HG03103 (cell line): ENCODE results near the gene ST6GALNAC3.
"Not testable (repeated sequence)": the region's sequence is repeated elsewhere in the genome, so short reads cannot be mapped to it uniquely, and the experiment has no call there.

Source experiments
- ATAC-seq: cut with Tn5 transposase; IDR thresholded peaks from one replicate; pipeline ENCODE4 v1.9.1; 2021; ENCODE audit warnings: low read depth; ENCODE audit not compliant: unreplicated experiment

Gene ST6GALNAC3

DNA sequence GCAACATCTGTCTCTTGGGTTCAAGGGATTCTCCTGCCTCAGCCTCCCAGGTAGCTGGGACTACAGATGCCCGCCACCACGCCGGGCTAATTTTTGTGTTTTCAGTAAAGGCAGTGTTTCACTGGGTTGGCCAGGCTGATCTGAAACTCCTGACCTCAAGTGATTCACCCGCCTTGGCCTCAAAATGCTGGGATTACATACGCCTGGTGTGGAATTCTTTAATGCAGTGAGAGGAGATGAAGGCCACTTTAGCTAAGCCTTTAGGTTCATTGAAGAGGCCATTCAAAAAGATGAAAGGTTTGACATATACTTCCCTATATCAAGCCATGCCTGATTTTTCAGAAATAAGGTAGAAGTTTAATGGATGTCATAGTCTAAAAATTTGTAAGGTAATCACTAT, 162.7 kb downstream of the ST6GALNAC3 start:
- ATAC-seq = no peak

DNA sequence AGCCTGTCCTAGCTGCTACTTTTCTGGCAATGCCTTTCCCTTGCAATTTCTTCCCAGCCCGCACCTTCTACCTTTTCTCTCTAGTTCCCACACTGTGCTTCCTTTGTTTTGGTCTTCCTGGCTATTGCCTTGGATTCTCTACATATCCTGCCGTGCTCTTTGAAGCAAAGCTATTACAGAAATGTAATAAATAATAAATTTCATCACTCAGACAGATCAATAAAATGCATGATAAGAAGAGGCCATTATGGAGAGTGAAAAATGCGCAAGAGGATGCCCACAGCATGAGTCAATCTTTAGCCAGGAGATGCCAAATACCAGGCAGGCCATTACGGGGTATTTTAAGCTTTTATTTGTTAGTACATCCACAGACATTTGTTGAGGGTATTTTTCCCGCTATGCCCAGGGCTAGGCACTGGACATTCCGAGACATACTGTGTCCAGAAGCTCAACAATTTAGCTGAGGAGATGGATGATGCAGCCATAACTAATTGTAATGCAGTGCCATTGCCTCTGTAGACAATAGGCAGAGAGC, 163.6 kb downstream of the ST6GALNAC3 start:
- ATAC-seq = no peak

DNA sequence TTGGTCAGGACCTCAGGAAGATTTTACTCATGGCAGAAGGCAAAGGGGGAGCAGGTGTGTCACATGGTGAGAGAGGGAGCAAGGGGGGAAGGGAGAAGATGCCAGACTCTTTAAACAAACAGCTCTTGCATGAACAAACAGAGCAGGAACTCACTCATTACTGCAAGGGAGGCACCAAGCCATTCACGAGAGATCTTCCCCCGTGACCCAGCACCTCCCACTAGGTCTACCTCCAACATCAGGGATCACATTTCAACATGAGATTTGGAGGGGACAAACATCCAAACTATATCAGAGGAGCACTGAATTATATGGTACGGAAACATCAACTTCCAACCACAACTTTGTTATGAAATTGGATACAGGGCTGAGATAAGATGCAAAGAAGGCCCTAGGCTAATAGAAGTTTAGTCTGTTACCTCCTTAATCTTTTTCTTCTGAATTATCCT, 164.9 kb downstream of the ST6GALNAC3 start:
- ATAC-seq = no peak

DNA sequence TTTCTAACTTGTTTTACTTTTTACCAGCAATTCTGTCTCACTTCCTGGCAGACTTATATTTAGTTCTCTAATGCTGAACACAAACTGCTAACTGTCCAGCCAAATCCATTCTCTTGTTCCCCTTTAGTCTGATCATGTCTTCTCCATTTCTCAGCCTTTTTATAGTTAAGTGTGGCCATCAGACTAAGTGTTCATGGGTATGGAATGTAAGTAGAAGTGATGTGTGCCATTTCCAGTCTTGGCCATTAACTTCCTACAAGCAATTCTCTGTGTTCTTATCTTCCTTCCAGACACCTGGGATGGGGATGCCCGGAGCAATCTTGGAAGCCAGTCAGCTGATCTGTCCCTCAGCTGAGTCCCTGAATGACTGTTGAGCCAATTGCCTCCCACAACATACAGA, 165.8 kb downstream of the ST6GALNAC3 start:
- ATAC-seq = no peak

DNA sequence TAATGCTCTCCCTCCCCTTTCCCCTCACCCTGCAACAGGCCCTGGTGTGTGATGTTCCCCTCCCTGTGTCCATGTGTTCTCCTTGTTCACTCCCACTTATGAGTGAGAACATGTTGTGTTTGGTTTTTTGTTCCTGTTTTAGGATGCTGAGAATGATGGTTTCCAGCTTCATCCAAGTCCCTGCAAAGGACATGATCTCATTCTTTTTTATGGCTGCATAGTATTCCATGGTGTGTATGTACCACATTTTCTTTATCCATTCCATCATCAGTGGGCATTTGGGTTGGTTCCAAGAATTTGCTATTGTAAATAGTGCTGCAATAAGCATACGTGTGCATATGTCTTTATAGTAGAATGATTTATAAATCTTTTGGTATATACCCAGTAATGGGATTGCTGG, 168.0 kb downstream of the ST6GALNAC3 start:
- ATAC-seq = not testable (repeated sequence)

DNA sequence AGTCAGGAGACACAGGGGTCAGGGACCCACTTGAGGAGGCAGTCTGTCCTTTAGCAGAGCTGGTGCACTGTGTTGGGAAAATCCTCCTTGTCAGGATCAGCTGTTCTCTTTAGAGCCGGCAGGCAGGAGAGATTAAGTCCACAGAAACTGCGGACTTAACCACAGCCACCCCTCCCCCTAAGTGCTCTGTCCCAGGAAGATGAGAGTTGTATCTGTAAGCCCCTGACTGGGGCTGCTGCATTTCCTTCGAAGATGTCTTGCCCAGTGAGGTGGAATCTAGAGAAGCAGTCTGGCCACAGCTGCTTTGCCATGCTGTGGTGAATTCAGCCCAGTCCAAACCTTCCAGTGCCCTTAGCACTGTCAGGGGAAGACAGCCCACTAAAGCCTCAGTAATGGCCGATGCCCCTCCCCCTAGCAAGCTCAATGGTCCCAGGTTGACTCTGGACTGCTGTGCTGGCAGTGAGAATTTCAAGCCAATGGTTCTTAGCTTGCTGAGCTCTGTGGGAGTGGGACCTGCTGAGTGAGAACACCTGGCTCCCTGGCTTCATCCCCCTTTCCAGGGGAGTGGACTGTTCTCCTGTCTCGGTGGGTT, 172.8 kb downstream of the ST6GALNAC3 start:
- no peak for ATAC-seq

DNA sequence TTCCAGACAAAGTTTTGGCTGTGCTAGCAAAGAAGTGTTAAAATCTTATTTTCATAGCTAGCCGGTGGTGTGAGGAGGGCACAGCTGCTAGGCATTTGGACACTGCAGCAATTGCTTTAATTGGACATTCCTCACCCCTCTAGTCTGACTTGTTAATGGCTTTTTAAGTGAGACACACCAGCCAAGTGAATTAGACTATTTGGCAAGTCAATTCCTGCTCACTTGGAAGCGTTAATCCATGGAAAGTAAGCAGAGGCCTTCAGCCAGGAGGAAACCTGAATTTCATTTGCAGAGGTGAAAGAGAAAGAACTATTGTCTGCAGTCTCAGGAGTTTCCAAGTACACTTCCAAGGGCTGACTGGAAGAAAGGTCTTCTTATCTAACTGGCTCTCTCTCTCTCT, 175.7 kb downstream of the ST6GALNAC3 start:
- ATAC-seq = no peak

DNA sequence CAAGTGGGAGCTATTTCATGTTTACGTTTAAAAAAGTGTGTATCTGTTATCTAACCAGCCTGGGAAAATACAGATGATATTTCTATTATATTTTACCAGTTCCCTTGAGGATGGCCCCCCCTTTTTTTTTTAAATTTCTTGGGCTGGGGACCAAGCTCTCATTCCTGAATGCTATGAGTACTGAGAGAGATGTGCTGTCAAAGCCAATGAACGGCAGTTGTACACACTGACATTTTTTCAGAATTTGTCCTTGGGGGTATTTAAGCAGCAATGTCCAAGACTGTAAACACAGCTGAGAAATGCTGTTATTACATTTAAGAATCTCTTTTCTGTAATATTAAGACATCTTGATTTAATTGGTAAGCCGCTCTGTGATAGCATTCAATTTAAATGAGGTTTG, 177.9 kb downstream of the ST6GALNAC3 start:
- no peak for ATAC-seq

DNA sequence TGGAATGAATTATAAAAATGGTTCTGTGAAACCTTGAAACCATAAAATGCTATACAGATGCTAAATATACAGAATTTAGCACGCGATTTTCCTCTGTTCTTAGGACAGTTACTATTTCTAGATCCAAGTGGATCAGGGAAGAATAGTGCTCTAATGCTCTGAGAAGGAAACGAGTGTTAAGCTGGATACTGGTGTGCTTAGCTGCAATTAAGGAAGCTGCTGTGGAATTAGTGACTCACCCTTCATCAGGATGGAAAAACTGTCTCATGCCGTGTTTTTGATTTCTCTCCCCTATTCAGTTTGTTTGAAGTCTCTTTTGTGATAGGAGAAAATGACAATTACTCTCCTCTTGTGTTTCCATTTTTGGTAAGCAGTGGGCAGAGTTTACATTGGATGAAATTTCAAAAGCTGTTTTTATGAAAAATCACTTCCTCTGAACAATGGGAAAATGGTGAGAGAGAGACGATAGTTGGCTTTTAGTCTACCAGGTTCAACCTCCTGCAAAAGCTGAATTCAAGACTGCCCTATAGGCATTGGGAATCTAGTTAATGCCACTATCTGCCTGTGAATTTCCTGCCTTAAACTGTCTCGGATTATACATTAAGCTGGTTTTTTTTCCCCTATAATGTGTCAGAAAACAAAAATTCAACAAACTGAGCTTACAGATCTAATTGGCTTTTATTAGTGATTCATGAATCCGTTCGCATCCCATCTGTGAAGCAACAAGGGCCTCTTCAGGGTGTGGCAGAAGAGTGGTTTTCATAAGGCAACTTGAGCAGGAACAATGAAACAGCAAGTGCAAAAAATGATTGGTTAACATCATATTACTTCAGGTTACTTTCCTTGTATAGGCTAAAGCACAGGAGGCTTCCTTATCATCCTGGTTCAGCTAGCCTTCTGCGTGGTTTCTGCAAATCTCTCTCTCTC, 179.8 kb downstream of the ST6GALNAC3 start:
- no peak for ATAC-seq

DNA sequence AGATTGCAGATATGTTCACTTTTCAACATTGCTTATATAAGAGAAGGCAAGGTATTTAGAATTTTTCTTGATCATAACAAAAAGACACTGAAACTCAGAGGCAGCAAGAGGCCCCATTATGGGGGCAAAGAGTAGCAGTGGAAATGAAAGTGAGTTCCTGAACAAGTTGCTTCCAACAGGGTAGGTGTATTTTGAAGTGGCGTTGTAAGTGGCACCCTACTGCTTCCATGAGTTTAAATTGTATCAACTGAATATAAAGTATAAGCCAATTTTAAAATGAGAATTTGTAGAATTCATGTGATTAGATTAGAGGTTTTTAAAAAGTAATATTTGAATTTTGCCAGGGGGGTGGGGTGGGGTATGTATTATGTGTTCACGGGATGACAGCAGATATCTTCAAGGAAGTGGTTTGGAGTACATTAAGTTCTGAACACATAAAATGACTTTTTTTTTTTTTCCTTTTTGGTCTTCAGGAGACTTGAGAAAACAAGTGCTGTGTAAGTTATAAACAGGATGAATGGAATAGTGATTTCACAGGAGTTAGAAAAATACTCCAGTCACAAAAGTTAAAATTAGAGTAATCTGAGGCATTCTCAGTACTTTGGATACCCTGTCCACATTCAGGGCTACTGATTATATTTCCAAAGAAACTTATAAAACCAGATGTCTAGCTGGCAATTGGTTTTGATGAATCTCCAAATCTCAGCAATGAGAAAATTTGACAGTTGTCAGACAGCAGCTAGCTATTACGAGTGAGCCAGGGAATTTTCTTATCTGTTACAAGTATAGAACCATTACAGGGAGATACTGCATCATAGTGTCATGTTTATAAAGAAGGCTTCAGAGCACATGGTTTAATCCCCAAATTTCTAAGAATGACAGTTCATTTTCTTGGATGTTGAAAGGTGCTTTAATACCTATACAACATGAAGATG, 182.0 kb downstream of the ST6GALNAC3 start:
- no peak for ATAC-seq

DNA sequence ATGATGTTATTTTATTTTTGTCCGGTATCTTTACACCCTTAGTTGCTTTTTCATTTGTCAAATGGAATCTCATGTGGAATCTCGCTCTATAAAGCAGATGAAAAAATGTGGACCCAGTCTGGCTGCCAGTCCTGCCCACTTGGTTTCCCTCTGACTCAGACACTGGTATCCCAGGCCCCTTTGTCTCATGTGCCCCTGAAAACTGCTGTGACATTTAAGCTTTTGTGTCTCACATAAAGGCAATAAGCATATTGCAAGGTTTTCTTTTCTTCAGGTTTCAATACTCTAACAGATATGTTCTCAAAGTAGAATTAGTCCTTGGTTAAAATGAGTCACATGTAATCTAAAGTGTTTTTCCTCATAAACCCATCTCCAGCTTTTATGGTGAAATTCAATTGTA, 183.3 kb downstream of the ST6GALNAC3 start:
- no peak for ATAC-seq

DNA sequence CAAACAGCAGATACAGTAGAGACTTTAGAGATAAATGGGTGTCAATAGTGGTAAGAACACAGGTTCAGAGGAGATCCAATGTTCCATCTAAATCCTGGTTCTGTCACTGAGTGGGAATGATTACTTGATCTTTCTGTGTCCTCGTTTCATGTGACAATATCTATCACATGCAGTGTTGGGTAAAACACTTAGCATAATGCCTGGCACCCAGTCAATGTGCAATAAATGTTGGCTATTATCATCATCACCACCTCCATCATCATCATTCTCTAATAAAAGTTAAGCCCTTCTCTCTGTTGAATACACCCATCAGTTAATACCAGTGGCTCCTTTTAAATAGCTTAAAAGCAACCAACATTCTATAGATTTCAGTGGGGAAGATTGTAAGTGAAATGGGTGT, 184.7 kb downstream of the ST6GALNAC3 start:
- ATAC-seq = no peak

DNA sequence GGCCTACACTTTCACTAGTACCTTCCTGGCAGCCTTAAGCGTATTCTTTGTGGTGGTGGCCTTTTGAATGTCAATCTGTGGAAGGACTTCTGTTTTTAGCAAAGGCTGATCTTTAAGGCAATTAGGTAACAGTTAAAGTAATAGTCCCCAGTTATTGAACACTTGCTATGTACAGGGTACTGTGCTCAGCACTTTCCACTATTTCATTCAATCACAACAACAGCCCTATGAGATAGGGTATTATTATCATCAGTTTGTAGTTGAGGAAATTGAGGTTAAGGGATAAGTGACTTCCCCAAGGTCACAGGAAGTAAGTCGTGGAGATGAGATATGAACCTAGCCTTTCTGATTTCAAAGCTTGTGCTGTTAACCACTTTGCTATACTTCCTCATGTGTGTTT, 185.7 kb downstream of the ST6GALNAC3 start:
- ATAC-seq = no peak

DNA sequence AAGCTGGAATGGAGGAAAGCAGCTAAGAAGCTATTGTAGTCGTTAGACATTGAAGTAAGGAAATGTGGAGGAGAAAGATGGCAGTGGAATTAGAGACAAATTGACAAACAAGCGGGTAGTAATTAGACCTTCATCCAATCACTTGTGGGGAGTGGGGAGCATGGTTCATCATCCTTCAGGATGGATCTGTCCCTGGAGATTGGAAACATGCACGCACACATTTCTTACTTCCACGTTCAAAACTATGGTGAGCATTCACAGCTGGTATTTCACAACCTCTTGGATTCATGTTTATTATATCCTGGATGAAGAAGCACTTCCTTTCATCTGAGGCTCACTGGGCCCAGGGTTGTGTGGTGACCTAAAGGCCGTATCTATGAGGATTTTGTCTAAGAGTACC, 188.1 kb downstream of the ST6GALNAC3 start:
- no peak for ATAC-seq

DNA sequence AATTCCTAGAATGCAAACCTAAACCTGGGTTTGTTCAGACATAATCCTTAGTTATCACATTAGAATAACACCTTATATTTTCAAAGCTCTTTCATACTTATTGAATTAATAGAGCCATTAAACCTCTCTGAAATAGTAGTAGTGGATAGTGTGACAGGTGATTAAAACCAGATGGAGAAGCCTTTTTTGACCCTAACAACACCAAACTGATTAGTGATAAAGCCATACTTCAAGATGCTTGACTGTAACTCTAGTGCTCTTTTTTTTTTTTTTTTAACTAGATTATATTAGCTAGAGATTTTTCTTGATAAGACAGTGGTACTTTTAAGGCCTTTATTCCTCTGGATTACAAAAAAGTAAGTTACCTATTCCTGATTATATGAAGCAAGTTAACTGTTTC, 190.1 kb downstream of the ST6GALNAC3 start:
- no peak for ATAC-seq

DNA sequence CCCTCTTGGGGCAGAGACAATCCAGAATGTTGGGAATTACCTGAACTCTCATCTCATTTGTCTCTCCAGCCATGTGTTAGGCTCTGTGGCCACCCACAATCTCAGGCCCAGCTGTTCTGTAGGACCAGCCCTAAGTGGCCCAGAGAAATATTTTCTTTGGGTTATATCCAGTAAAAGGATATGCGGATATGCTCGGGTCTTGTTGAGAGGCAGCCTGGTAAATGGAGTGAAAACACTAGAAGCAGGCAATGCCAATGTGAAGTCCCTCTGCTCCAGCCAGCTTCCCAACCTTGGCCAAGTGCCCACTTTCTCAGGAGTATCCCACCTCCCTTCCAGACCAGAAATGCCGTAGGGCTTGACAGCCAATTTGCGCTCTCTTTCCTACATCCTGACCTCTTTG, 192.2 kb downstream of the ST6GALNAC3 start:
- no peak for ATAC-seq

DNA sequence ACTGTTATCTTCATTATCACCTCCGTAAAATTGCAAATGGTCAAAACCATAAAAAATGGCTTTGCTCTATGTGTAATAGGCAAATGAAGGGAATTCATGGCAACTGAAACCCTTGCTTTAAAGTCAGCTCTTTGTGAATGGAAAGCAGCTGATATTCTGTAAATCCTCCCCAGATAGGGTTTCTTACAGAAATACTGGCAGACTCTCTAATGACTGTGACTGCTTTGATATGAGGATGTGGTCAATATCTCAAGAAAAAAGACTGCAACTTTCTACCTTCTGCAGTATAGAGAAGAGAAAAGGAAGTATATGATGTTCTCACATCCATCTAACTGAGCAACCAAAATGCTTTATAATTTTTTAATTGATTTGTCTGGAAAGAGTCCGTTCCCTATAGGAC, 193.1 kb downstream of the ST6GALNAC3 start:
- no peak for ATAC-seq

DNA sequence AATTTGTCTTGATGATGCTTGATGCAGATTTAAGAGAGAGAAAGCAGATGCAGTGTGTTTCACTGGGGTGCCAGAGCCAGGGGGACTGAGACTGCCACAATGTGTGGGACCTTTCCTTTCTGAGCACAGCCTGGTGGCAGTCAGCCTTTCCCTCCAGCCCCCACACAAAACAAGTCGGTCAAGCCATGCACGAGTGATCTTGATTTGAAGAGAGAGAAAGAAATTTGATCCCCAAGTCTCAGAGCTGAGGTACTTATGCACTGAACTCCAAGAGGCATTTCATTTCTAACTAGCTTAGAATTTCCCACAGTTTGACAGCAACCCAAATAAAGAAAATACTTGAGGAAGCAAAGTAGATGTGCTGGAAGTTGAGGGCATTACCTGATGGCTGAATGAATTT, 193.8 kb downstream of the ST6GALNAC3 start:
- ATAC-seq = no peak

DNA sequence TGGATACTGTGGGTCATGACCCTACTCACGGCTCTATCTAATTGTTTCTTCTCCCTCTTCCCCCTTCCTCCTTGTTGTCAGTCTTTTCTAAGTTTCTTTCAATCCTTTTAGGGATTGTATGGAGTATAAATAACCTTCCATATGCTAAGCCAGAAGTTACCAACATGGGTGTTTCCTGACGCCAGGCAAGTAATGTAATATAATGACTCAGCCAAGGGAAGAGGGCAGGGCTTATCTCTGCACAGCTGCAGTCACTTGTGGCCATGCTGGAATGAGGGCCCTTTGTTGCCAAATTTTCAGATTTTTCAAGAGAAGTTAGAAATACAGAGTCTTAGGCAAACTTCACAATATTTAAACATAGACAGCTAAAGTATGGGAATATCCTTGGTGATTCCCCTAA, 194.6 kb downstream of the ST6GALNAC3 start:
- ATAC-seq = no peak

DNA sequence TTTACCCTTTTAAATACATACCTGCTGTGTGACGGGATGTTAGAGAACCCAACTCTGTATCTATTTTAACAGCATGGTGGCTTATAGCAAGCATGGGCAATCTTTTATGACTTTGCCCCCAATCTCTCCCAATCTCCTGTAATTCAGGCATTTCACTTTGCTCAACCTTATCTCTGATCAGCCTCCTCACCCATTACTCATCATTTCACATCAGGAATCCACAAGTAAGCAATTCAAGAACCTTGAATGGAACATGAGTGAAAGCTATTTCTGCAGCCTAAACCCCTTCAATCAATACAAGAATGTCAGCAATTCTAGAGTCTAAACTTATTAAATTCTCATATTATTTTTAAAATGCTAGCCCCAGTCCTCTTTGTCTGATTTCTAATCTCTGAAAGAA, 199.8 kb downstream of the ST6GALNAC3 start:
- ATAC-seq = no peak

DNA sequence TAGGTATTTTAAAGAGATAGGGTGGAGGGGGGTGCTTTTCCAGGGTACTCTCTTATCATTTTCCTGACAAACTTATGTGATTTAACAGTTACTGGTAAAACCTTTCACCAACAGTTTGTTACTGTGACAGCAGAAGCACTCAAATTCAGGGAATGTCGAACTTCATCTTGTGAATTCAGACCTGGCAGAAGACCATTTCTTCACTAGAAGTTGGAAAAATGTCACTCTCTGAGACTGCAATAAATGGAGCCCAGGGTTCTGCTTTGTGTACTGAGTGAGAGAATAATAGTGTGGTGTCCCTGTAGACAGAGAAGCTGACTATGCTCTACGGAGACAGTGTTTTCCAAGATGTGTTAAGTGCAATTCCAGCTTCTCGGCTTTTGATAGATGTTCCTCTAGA, 200.2 kb downstream of the ST6GALNAC3 start:
- no peak for ATAC-seq
